ENCODE data around the gene HEXB.
A peak's percentile ranks its signal among the peaks of the same experiment; 100 is the strongest.

Gene HEXB

DNA sequence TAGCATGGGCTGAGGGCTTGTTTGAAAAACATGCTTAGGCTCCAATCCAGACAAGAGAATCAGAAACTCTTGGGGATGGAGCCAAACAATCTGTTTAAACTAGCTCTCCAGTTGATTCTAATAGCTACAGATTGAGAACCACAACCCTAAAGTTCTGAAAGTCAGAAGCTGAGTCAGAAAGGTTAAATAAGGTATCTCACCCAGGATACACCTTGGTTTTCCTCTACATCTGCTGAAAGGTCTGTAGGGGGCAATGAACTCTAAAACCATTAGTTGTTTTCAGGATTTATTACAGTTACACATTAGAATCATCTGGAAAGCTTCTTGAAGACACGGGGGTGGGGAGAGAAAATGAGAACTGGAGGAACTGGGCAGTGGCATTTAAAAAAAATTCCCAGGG, 76.2 kb downstream of the HEXB start:
- DNase-seq: no peak

DNA sequence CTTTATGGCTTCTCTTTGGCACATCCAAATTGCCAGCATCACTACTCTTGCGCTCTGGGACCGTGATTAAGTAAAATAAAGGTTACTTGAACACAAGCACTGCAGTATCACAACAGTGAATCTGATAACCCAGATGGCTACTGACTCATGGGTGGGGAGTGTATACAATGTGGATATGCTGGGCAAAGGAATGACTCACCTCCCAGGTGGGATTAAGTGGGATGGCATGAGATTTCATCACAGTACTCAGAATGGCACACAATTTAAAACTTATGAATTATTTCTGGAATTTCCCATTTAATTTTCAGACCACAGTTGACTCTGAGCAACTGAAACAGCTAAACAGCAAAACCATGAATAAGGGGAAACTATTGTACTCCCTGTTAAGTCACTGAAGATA, 77.6 kb downstream of the HEXB start:
- DNase-seq: peak; percentile 64

DNA sequence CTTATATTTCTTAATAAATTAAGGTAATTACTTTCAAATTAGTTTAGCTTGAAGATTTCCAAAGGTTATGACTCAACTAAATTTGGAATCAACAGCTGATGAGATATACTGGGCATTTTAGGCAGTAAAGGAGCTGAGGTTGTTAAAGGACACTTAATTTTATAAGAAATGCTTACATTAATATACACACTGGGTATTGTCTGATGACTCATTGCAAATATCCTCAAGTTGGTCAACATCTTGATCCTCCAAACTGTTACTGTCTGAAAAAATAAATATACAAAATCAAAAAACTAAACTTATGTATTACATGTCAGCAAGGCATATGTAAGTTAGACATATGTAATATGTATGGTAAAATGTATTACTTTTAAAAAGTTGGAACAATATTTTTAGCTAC, 78.5 kb downstream of the HEXB start:
- DNase-seq: no peak

DNA sequence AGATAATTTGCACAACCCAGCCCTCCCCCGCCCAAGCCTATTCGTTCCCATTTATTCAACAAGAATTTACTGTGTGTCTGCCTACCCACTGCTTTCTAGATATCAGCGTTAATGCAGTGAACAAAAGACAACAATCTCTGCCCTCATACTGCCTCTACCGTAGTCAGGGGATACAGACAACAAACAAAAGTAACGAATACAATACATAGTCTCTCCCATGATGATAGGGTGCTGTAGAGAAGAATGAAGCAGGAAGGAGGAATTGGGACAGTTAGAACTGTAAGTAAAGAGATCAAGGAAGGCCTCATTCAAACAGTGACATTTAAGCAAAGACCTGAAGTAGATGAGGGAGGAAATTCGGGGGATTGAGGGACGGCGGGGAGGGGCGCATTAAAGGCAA, 80.2 kb downstream of the HEXB start:
- DNase-seq: no peak

DNA sequence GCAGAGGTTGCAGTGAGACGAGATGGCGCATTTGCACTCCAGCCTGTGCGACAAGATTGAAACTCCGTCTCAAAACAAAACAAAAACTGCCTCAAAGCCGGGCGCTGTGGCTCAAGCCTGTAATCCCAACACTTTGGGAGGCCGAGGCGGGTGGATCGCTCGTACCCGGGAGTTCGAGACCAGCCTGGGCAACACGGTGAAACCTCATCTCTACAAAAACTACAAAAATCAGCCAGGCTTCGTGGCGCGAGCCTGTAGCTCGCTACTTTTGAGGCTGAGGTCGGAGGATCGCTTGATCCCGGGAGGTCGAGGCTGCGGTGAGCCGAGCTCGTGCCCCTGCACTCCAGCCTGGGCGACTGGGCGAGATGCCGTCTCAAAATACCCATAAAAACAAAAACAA, 80.9 kb downstream of the HEXB start:
- DNase-seq: no peak

DNA sequence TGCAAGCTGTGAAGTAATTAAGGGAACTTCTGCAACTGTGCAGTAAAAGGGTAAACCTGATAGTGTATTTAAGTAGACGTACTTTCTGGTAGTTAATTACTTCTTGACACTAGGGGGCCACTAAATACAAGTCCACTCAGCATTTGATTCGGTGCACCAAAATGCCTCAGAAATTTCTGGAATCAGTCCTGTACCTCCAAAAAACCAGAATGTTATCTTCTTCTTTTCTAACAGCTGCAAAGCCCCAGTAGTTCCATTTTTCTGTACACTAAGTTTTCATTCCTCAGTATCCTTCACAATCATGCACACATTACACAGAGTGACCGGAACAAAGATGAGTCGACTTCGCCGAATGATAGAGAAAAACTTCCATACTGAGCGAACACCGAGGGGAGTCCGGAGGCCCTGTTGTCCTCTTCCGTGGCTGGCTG, 81.4 kb downstream of the HEXB start:
- DNase-seq: peak; percentile 17

DNA sequence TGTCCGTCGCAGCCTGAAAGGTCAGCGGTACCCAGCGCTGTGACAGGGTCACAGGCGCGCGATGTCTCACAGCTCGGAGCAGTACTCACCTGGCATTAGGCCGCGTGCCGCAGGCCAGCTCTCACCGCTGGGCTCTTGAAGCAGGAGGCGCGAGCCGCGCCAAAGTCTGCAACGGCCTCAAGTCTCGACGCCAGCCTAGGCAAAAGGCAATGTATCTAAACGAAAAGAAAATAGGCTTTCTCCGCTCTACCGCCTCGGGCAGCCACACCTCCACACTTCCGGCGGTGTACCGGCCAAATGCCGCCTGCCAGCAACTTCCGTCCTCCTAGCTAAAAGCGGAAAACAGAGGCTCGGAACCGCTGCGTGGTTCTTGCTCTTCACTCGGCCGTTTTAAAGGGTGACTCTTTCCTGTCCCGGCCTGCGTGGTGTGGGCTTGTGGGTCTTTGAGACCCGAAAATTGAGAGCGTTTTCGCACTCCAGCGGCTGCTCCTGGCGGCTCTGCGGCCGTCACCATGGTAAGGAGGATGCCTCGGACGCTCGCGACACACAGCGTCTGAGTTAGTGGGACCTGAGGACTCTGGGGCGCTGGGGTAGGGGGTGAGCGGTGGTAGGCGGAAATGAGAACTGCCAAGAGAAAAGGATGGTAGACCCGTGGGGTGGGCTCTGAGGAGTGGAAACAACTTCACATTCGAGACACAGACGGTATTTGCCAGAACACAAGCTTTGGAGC, 82.0 kb downstream of the HEXB start, which contains the start of the genes GFM2 and NSA2:
GFM2 (minus strand) TSS at position 269 of the 730 bp plus-strand sequence. CDS start 3,375 bp downstream, outside the sequence.
NSA2 (plus strand) TSS at position 401 of the 730 bp plus-strand sequence; CDS start at position 513, 112 bp downstream.
- peak; percentile 92 for DNase-seq

DNA sequence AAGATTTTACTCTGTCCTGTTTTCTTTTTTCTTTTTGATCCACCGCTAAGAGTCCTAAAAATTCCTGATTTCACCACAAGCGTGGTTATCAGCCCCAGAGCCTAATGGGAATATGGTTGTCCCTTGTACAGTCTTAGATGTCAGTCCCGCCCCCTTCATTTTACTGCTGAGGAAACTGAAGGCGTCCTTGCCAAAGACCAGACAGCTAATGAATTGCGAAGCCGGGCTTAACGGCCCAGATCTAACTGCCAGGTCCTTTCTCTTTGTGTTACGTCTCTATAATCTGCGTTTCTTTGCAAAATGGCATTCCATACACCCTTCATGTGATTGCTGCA, 82.5 kb downstream of the HEXB start:
- peak; percentile 13 for DNase-seq
